ENCODE measurements around the gene FHAD1. TPM values are rescaled to one million over a fixed set of nuclear protein-coding genes. Genes with fewer than 3 reads are reported as not detected.

The FHAD1 gene
- total RNA-seq, 2 experiments from 2014 or later, result not detected

DNA sequence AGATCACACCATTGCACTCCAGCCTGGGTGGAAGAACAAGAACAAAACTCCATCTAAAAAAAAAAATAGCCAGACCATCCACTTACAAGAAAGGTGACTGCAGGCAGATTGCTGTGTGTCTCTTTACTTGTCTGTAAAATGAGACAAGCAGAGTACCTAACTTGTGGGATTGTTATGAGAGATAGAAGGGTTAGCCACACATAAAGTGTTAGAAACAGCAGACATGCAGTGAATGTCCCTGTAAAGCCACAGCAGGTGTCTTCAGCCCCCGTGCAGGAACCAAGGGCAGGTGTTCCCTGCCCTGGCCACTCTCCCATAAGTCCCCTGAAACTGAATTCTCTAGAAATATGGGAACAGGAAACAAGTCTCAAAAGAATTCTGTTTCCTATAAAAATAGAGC, 121.9 kb downstream of the FHAD1 start:
- CTCF ChIA-PET (ENCODE audit: unreplicated experiment), result no interaction called here
- no TSS peak for BruUV-seq (replicated peaks)
- DNase-seq (ENCODE audit: low spot score), result no peak
- H3K9me2 ChIP-seq (ENCODE audit: insufficient read depth, low read length), result no peaks in the 10 kb centered on the region
- POLR2A ChIA-PET, result interaction anchor here (0.7 to 1.0 kb wide), 2 partner anchors 26 to 58 kb away, joined by 3 read pairs; no protein-coding TSS in a partner anchor
- H3K4me3 ChIP-seq (ENCODE audit: low read depth, low read length, poor library complexity, severe bottlenecking), result no peak overlapping the region
- H3K27ac ChIP-seq (ENCODE audit: low read depth, low read length, poor library complexity, severe bottlenecking), result no peak overlapping the region
- no peaks in the 10 kb centered on the region for H3K9me3 ChIP-seq (ENCODE audit: low read length)
- no peaks in the 10 kb centered on the region for H3K79me2 ChIP-seq (ENCODE audit: insufficient read depth, low read depth, low read length)
- H4K20me1 ChIP-seq (ENCODE audit: insufficient read depth, low read length), result no peaks in the 10 kb centered on the region
- intact Hi-C loops (cut with micrococcal nuclease; ENCODE audit: unreplicated experiment), result no loop called here
- no peak overlapping the region for H3K4me2 ChIP-seq (ENCODE audit: low read length)
- TF ChIP-seq EZH2phosphoT487 (IDR thresholded peaks at IDR 0.05; ENCODE audit: borderline replicate concordance, low read depth, low read length), result no peak
- TF ChIP-seq, protein P1, sequence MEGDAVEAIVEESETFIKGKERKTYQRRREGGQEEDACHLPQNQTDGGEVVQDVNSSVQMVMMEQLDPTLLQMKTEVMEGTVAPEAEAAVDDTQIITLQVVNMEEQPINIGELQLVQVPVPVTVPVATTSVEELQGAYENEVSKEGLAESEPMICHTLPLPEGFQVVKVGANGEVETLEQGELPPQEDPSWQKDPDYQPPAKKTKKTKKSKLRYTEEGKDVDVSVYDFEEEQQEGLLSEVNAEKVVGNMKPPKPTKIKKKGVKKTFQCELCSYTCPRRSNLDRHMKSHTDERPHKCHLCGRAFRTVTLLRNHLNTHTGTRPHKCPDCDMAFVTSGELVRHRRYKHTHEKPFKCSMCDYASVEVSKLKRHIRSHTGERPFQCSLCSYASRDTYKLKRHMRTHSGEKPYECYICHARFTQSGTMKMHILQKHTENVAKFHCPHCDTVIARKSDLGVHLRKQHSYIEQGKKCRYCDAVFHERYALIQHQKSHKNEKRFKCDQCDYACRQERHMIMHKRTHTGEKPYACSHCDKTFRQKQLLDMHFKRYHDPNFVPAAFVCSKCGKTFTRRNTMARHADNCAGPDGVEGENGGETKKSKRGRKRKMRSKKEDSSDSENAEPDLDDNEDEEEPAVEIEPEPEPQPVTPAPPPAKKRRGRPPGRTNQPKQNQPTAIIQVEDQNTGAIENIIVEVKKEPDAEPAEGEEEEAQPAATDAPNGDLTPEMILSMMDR (conservative IDR thresholded peaks at IDR 0.05; ENCODE audit: low read length), result no peak
- H3K36me3 ChIP-seq (ENCODE audit: insufficient read depth, low read length), result no peaks in the 10 kb centered on the region
- no peaks in the 10 kb centered on the region for H3K4me1 ChIP-seq (ENCODE audit: insufficient read depth, low read length, poor library complexity, severe bottlenecking)
- H2AFZ ChIP-seq (ENCODE audit: low read length), result no peak overlapping the region

DNA sequence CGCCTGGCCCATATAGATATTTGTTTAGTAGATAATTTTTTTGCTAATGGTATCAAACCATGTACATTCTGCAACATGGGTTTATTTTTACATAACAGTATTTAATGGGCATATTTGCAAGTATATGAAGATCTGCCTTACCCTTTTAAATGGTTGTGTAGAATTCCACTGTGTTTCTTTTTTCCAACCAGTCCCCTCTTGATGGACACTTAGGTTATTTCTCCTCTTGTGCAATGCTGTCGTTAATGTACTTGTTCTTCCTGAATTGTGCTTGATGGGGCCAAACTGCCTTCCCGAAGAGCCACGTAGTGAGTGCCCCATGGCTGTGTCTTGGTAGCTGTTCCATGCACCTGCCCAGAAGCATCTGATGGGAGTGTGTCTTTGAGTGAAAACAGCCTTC, 123.2 kb downstream of the FHAD1 start:
- Histone ChIP-seq H3K27ac (ENCODE audit: low read depth, low read length, poor library complexity, severe bottlenecking) (no peak overlapping the region), H4K20me1 (ENCODE audit: insufficient read depth, low read length) (no peaks in the 10 kb centered on the region), H3K4me1 (ENCODE audit: insufficient read depth, low read length, poor library complexity, severe bottlenecking) (no peaks in the 10 kb centered on the region), H3K9me2 (ENCODE audit: insufficient read depth, low read length) (no peaks in the 10 kb centered on the region), H2AFZ (ENCODE audit: low read length) (no peak overlapping the region), H3K36me3 (ENCODE audit: insufficient read depth, low read length) (no peaks in the 10 kb centered on the region), H3K4me3 (ENCODE audit: low read depth, low read length, poor library complexity, severe bottlenecking) (no peak overlapping the region), H3K4me2 (ENCODE audit: low read length) (no peak overlapping the region), H3K9me3 (ENCODE audit: low read length) (no peaks in the 10 kb centered on the region), H3K79me2 (ENCODE audit: insufficient read depth, low read depth, low read length) (no peaks in the 10 kb centered on the region)
- TF ChIP-seq, protein P1 (conservative IDR thresholded peaks at IDR 0.05; ENCODE audit: low read length), result no peak
- TF ChIP-seq EZH2phosphoT487 (IDR thresholded peaks at IDR 0.05; ENCODE audit: borderline replicate concordance, low read depth, low read length), result no peak
- ChIA-PET CTCF (ENCODE audit: unreplicated experiment) (no interaction called here), POLR2A (no interaction called here)
- intact Hi-C loops (cut with micrococcal nuclease; ENCODE audit: unreplicated experiment), result no loop called here
- no peak for DNase-seq (ENCODE audit: low spot score)
- no TSS peak for BruUV-seq (replicated peaks)

DNA sequence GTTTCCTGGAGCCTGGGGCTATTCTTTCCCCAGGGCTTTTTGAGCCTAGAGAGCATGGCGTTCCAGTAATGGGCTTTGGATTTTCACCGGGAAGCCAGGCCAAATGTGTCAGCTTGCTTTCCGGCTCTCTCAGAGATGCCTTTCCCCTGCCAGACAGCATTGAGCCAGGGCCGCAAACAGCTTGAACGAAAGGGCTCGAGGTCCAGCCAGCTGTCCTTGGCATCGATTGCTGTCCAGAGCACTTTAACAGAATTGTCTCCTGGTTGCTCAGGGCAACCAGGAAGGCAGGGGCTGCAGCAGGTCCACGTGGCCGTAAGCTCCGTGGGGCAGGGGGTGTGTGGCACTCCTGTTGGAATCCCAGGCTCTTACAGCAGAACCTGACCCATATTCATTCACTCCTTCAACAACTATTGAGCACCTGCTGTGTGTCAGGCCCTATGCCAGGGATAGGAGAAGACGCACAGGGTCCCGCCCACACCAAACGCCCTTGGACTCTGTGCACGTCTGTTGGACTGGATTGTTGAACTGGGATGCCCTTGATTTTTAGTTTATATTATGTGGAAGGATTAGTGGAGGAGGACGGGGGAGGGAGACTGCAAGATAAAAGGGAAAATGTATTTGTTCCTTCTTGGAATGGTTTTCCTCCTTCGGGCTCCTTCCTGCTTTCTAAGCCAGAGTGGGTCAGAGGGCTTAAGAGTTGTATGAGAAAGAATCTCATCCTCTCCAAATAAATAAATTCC, 123.9 kb downstream of the FHAD1 start:
- ChIA-PET POLR2A (no interaction called here), CTCF (ENCODE audit: unreplicated experiment) (no interaction called here)
- TF ChIP-seq, protein P1 (conservative IDR thresholded peaks at IDR 0.05; ENCODE audit: low read length), result no peak
- TF ChIP-seq EZH2phosphoT487 (IDR thresholded peaks at IDR 0.05; ENCODE audit: borderline replicate concordance, low read depth, low read length), result no peak
- H3K4me3 ChIP-seq (ENCODE audit: low read depth, low read length, poor library complexity, severe bottlenecking), result no peak overlapping the region
- H3K4me1 ChIP-seq (ENCODE audit: insufficient read depth, low read length, poor library complexity, severe bottlenecking), result no peaks in the 10 kb centered on the region
- no peak overlapping the region for H3K4me2 ChIP-seq (ENCODE audit: low read length)
- H3K79me2 ChIP-seq (ENCODE audit: insufficient read depth, low read depth, low read length), result no peaks in the 10 kb centered on the region
- BruUV-seq (replicated peaks), result no TSS peak
- no peaks in the 10 kb centered on the region for H4K20me1 ChIP-seq (ENCODE audit: insufficient read depth, low read length)
- DNase-seq (ENCODE audit: low spot score), result no peak
- intact Hi-C loops (cut with micrococcal nuclease; ENCODE audit: unreplicated experiment), result no loop called here
- H3K27ac ChIP-seq (ENCODE audit: low read depth, low read length, poor library complexity, severe bottlenecking), result no peak overlapping the region
- no peaks in the 10 kb centered on the region for H3K9me3 ChIP-seq (ENCODE audit: low read length)
- H2AFZ ChIP-seq (ENCODE audit: low read length), result no peak overlapping the region
- no peaks in the 10 kb centered on the region for H3K36me3 ChIP-seq (ENCODE audit: insufficient read depth, low read length)
- H3K9me2 ChIP-seq (ENCODE audit: insufficient read depth, low read length), result no peaks in the 10 kb centered on the region
